ENCODE data around the gene SNAP25.

The SNAP25 gene

GRCh38 chr20:10249048-10249770 lies 30.6 kb downstream of the SNAP25 start:
- Histone ChIP-seq H3K27ac (ENCODE audit: low read depth, low read length) (no peak overlapping the region), H3K4me3 (ENCODE audit: low read length) (no peak overlapping the region), H3F3A (ENCODE audit: control insufficient read depth, insufficient read depth) (no peaks in the 10 kb centered on the region), H3K4me2 (ENCODE audit: low read length) (no peak overlapping the region), H3K9me3 (ENCODE audit: control insufficient read depth, insufficient read depth, low read length) (no peaks in the 10 kb centered on the region), H3K27me3 (ENCODE audit: control insufficient read depth, low read length) (no peaks in the 10 kb centered on the region), H3K79me2 (ENCODE audit: control insufficient read depth, low read length) (no peaks in the 10 kb centered on the region), H4K20me1 (ENCODE audit: control insufficient read depth, insufficient read depth, low read depth, low read length) (no peaks in the 10 kb centered on the region), H3K9me2 (replicated peaks; ENCODE audit: control insufficient read depth, low read length) (no peaks in the 10 kb centered on the region), H3K4me1 (ENCODE audit: control insufficient read depth, low read length) (no peaks in the 10 kb centered on the region), H3K36me3 (ENCODE audit: control insufficient read depth, low read length) (no peaks in the 10 kb centered on the region)
- no peak for TF ChIP-seq EZH2phosphoT487 (IDR thresholded peaks at IDR 0.05; ENCODE audit: borderline replicate concordance, low read length)
- TF ChIP-seq CTCF (IDR thresholded peaks at IDR 0.05; ENCODE audit: low read depth, low read length, poor library complexity, severe bottlenecking) = no peak

- Histone ChIP-seq H3K9me3 (ENCODE audit: control insufficient read depth, insufficient read depth, low read length) (no peaks in the 10 kb centered on the region), H3K9me2 (replicated peaks; ENCODE audit: control insufficient read depth, low read length) (no peaks in the 10 kb centered on the region), H3F3A (ENCODE audit: control insufficient read depth, insufficient read depth) (no peaks in the 10 kb centered on the region), H3K4me2 (ENCODE audit: low read length) (no peak overlapping the region), H4K20me1 (ENCODE audit: control insufficient read depth, insufficient read depth, low read depth, low read length) (no peaks in the 10 kb centered on the region), H3K79me2 (ENCODE audit: control insufficient read depth, low read length) (no peaks in the 10 kb centered on the region), H3K27ac (ENCODE audit: low read depth, low read length) (no peak overlapping the region), H3K4me3 (ENCODE audit: low read length) (no peak overlapping the region), H3K27me3 (ENCODE audit: control insufficient read depth, low read length) (no peaks in the 10 kb centered on the region), H3K4me1 (ENCODE audit: control insufficient read depth, low read length) (no peaks in the 10 kb centered on the region), H3K36me3 (ENCODE audit: control insufficient read depth, low read length) (no peaks in the 10 kb centered on the region)
- TF ChIP-seq CTCF (IDR thresholded peaks at IDR 0.05; ENCODE audit: low read depth, low read length, poor library complexity, severe bottlenecking) = no peak
- no peak for TF ChIP-seq EZH2phosphoT487 (IDR thresholded peaks at IDR 0.05; ENCODE audit: borderline replicate concordance, low read length)
These were observed 31.2 kb downstream of the SNAP25 start for GRCh38 chr20:10249822-10250221.

GRCh38 chr20:10250902-10251301 lies 32.3 kb downstream of the SNAP25 start:
- H3K36me3 ChIP-seq (ENCODE audit: control insufficient read depth, low read length) = no peaks in the 10 kb centered on the region
- H3K4me2 ChIP-seq (ENCODE audit: low read length) = no peak overlapping the region
- H3K9me3 ChIP-seq (ENCODE audit: control insufficient read depth, insufficient read depth, low read length) = no peaks in the 10 kb centered on the region
- no peaks in the 10 kb centered on the region for H3K9me2 ChIP-seq (replicated peaks; ENCODE audit: control insufficient read depth, low read length)
- no peaks in the 10 kb centered on the region for H3K79me2 ChIP-seq (ENCODE audit: control insufficient read depth, low read length)
- no peaks in the 10 kb centered on the region for H4K20me1 ChIP-seq (ENCODE audit: control insufficient read depth, insufficient read depth, low read depth, low read length)
- no peaks in the 10 kb centered on the region for H3F3A ChIP-seq (ENCODE audit: control insufficient read depth, insufficient read depth)
- H3K4me1 ChIP-seq (ENCODE audit: control insufficient read depth, low read length) = no peaks in the 10 kb centered on the region
- H3K4me3 ChIP-seq (ENCODE audit: low read length) = no peak overlapping the region
- no peak overlapping the region for H3K27ac ChIP-seq (ENCODE audit: low read depth, low read length)
- no peaks in the 10 kb centered on the region for H3K27me3 ChIP-seq (ENCODE audit: control insufficient read depth, low read length)
- TF ChIP-seq CTCF (IDR thresholded peaks at IDR 0.05; ENCODE audit: low read depth, low read length, poor library complexity, severe bottlenecking) = no peak
